HCT116 (cell line): ENCODE results near the gene MBOAT1. TPM values are rescaled to one million over a fixed set of nuclear protein-coding genes. Genes with fewer than 3 reads are reported as not detected.

Experiments
- ATAC-seq: fragments of 200-7000 bp; cut with Tn5 transposase; 2 replicates; pipeline ENCODE4 v1.9.1; 2020; ENCODE audit warnings: mild to moderate bottlenecking, moderate library complexity
- BruUV-seq: library from RNA; stranded (reverse); fragments of 400-500 nt; replicated peaks from 2 replicates; lab custom pipeline; 2021; lab: Mats Ljungman, UMichigan
- CTCF ChIA-PET: fragments of 300-600 bp; sonication (Branson Sonifier 250); formaldehyde crosslinking; loops from one replicate; lab custom pipeline; 2021; ENCODE audit warnings: antibody characterized with exemption; lab: Charles Lee
- POLR2A ChIA-PET: fragments of 300-600, 350-600 bp; sonication (Branson Sonifier 250); formaldehyde crosslinking; loops from one replicate; lab custom pipeline; 2021; ENCODE audit warnings: antibody characterized with exemption; lab: Charles Lee
- RAD21 ChIA-PET, 2 experiments: fragments of 300-600 bp; sonication (Branson Sonifier 250); formaldehyde crosslinking; loops; one replicate each; lab custom pipeline; 2023; ENCODE audit warnings: low total read pairs in 2 of 2; ENCODE audit not compliant: uncharacterized antibody in 2 of 2, unreplicated experiment in 2 of 2, low non-redundant PET in 1 of 2; lab: Charles Lee
- DNase-seq: peaks from one replicate; pipeline ENCODE4 v3.0.0-alpha.2; 2010; ENCODE audit warnings: low read depth, low spot score
- H2AFZ ChIP-seq: fragments of 200-600 bp; shearing (Covaris generic), sonication (generic); 2 replicates; pipeline ENCODE4 v1.6.1; 2017; ENCODE audit warnings: low read depth, mixed run types, mixed read lengths, antibody characterized with exemption, low read length; ENCODE audit not compliant: poor library complexity, severe bottlenecking
- H3K27ac ChIP-seq: 2 replicates; pipeline ENCODE4 v1.5.1; 2012; ENCODE audit warnings: low read depth, low read length
- H3K27me3 ChIP-seq: fragments of 200-600 bp; sonication (generic); 2 replicates; pipeline ENCODE4 v1.6.1; 2016; ENCODE audit warnings: mixed run types, low read length, mixed read lengths; ENCODE audit not compliant: insufficient read depth
- H3K36me3 ChIP-seq, 2 experiments: fragments of 200-500 bp in 1 of 2; fragments of 200-600 bp in 1 of 2; sonication (Bioruptor generic) in 1 of 2; sonication (generic) in 1 of 2; 2 replicates each; pipeline versions ENCODE4 v1.5.1 to v1.6.1; 2014 to 2016; ENCODE audit warnings: low read length in 2 of 2, inconsistent platforms in 1 of 2, mixed read lengths in 1 of 2, mixed run types in 1 of 2; ENCODE audit not compliant: insufficient read depth in 2 of 2, control insufficient read depth in 1 of 2
- H3K4me1 ChIP-seq, 2 experiments: fragments of 200-600 bp in 1 of 2; sonication (generic) in 1 of 2; 2 replicates each; pipeline versions ENCODE4 v1.5.1 to v1.6.1; 2012 to 2017; ENCODE audit warnings: low read length in 2 of 2, inconsistent platforms in 1 of 2, mild to moderate bottlenecking in 1 of 2, mixed read lengths in 1 of 2, mixed run types in 1 of 2, moderate library complexity in 1 of 2; ENCODE audit not compliant: insufficient read depth in 2 of 2, control insufficient read depth in 1 of 2
- H3K4me2 ChIP-seq: fragments of 200-600 bp; sonication (generic); 2 replicates; pipeline ENCODE4 v1.6.1; 2017; ENCODE audit warnings: mixed run types, low read length, mixed read lengths
- H3K4me3 ChIP-seq, 2 experiments: fragments of 200-600 bp in 1 of 2; sonication (generic) in 1 of 2; replicated peaks in 1 of 2; 2 replicates each; pipeline ENCODE4 v1.5.1; 2011 to 2016; ENCODE audit warnings: low read length in 2 of 2, control low read depth in 1 of 2, low read depth in 1 of 2, mild to moderate bottlenecking in 1 of 2, mixed read lengths in 1 of 2, mixed run types in 1 of 2
- H3K79me2 ChIP-seq: fragments of 200-600 bp; sonication (generic); 2 replicates; pipeline ENCODE4 v1.6.1; 2017; ENCODE audit warnings: mild to moderate bottlenecking, mixed run types, low read length, moderate library complexity, mixed read lengths; ENCODE audit not compliant: insufficient read depth
- H3K9ac ChIP-seq: fragments of 200-600 bp; sonication (generic); 2 replicates; pipeline ENCODE4 v1.6.1; 2016; ENCODE audit warnings: low read length, mixed read lengths
- H3K9me2 ChIP-seq: fragments of 200-600 bp; sonication (generic), shearing (Covaris generic); 2 replicates; pipeline ENCODE4 v1.6.1; 2017; ENCODE audit warnings: mixed run types, mild to moderate bottlenecking, moderate library complexity; ENCODE audit not compliant: insufficient read depth
- H3K9me3 ChIP-seq, 2 experiments: fragments of 200-500 bp in 1 of 2; fragments of 200-600 bp in 1 of 2; sonication (Bioruptor generic) in 1 of 2; sonication (generic) in 1 of 2; 2 replicates each; pipeline ENCODE4 v1.6.1; 2014 to 2017; ENCODE audit warnings: low read length in 2 of 2, mixed read lengths in 2 of 2, inconsistent platforms in 1 of 2, low read depth in 1 of 2, mild to moderate bottlenecking in 1 of 2, mixed run types in 1 of 2, moderate library complexity in 1 of 2; ENCODE audit not compliant: control insufficient read depth in 1 of 2, insufficient read depth in 1 of 2
- H4K20me1 ChIP-seq: fragments of 200-600 bp; sonication (generic), shearing (Covaris generic); 2 replicates; pipeline ENCODE4 v1.6.1; 2017; ENCODE audit warnings: mixed run types, mild to moderate bottlenecking, moderate library complexity; ENCODE audit not compliant: insufficient read depth
- ATF3 ChIP-seq: IDR thresholded peaks from 2 replicates; pipeline ENCODE4 v1.6.1; 2012
- CTCF ChIP-seq, 3 experiments: fragments of 200-600 bp in 1 of 3; sonication (generic) in 1 of 3; IDR thresholded peaks in 2 of 3; conservative IDR thresholded peaks in 1 of 3; 2 replicates each; pipeline ENCODE4 v1.5.1; 2012 to 2017; ENCODE audit warnings: low read depth in 2 of 3, low read length in 2 of 3, antibody characterized with exemption in 1 of 3, borderline replicate concordance in 1 of 3, control low read depth in 1 of 3, mild to moderate bottlenecking in 1 of 3, mixed read lengths in 1 of 3, mixed run types in 1 of 3, moderate library complexity in 1 of 3; ENCODE audit not compliant: insufficient read depth in 1 of 3
- EGR1 ChIP-seq: IDR thresholded peaks from 2 replicates; pipeline ENCODE4 v1.6.1; 2012; ENCODE audit warnings: low read depth
- ELF1 ChIP-seq: IDR thresholded peaks from 2 replicates; pipeline ENCODE4 v1.6.1; 2012; ENCODE audit warnings: low read depth, borderline replicate concordance
- EZH2phosphoT487 ChIP-seq: fragments of 200-600 bp; IDR thresholded peaks from 2 replicates; pipeline ENCODE4 v1.6.1; 2018; ENCODE audit warnings: antibody characterized with exemption, borderline replicate concordance
- FOSL1 ChIP-seq: IDR thresholded peaks from 2 replicates; pipeline ENCODE4 v1.6.1; 2012; ENCODE audit warnings: low read depth
- JUND ChIP-seq: IDR thresholded peaks from 2 replicates; pipeline ENCODE4 v1.6.1; 2012
- RAD21 ChIP-seq: IDR thresholded peaks from 2 replicates; pipeline ENCODE4 v1.6.1; 2012; ENCODE audit warnings: low read depth, mild to moderate bottlenecking
- REST ChIP-seq: IDR thresholded peaks from 2 replicates; pipeline ENCODE4 v1.6.1; 2012; ENCODE audit warnings: low read depth
- SIN3A ChIP-seq: IDR thresholded peaks from 2 replicates; pipeline ENCODE4 v1.6.1; 2012; ENCODE audit warnings: low read depth
- SP1 ChIP-seq: IDR thresholded peaks from 2 replicates; pipeline ENCODE4 v1.6.1; 2012; ENCODE audit warnings: low read depth
- SRF ChIP-seq: IDR thresholded peaks from 2 replicates; pipeline ENCODE4 v1.6.1; 2012; ENCODE audit warnings: low read depth
- TCF7L2 ChIP-seq: IDR thresholded peaks from 2 replicates; pipeline ENCODE4 v1.7.0; 2011; ENCODE audit warnings: borderline replicate concordance, inconsistent platforms; ENCODE audit not compliant: insufficient read depth, insufficient read length; ENCODE audit errors: extremely low read depth
- ZBTB33 ChIP-seq: IDR thresholded peaks from 2 replicates; pipeline ENCODE4 v1.6.1; 2011; ENCODE audit warnings: mild to moderate bottlenecking, low read length, moderate library complexity; ENCODE audit not compliant: insufficient replicate concordance; ENCODE audit errors: extremely low read depth
- intact Hi-C: fragments of 100-400 bp; cut with micrococcal nuclease; formaldehyde crosslinking; loops from 2 replicates; pipeline ENCODE4 v1.10.0; 2022
- total RNA-seq: library from RNA; stranded (reverse); gene quantifications from one replicate; pipeline ENCODE4 v1.2.1, GENCODE V29; 2021; ENCODE audit not compliant: unreplicated experiment

The MBOAT1 gene
- total RNA-seq, 1 experiment from 2014 or later = 11.7 TPM

GRCh38 chr6:20192625-20193024, 19.6 kb downstream of the MBOAT1 start:
- Histone ChIP-seq H3K79me2 (peaks cover 5% of the 10 kb centered on the region; the same call in 1 of the 2 replicates), H3K9me3 (no peaks in the 10 kb centered on the region), H3K9me2 (no peaks in the 10 kb centered on the region), H4K20me1 (no peaks in the 10 kb centered on the region), H2AFZ (no peak overlapping the region), H3K27me3 (no peaks in the 10 kb centered on the region), H3K36me3 (no peaks in the 10 kb centered on the region), H3K9ac (no peak overlapping the region), H3K4me1 (no peaks in the 10 kb centered on the region), H3K4me3 (no peak overlapping the region), H3K27ac (no peak overlapping the region), H3K4me2 (no peak overlapping the region)
- no peak for ATAC-seq
- BruUV-seq = no TSS peak
- TF ChIP-seq EZH2phosphoT487 = no peak
- TF ChIP-seq SRF = no peak
- TF ChIP-seq SIN3A = no peak
- no peak for TF ChIP-seq FOSL1
- TF ChIP-seq TCF7L2 = no peak
- no peak for TF ChIP-seq EGR1
- TF ChIP-seq SP1 = no peak
- no peak for TF ChIP-seq REST
- no peak for TF ChIP-seq CTCF (IDR thresholded peaks at IDR 0.05 in 2 of 3, conservative IDR thresholded peaks at IDR 0.05 in 1 of 3; ENCODE audit: borderline replicate concordance in 1 of 3, insufficient read depth in 1 of 3, low read depth in 2 of 3, low read length in 2 of 3)
- no peak for TF ChIP-seq JUND
- no peak for TF ChIP-seq ZBTB33
- TF ChIP-seq RAD21 = no peak
- TF ChIP-seq ELF1 = no peak
- no peak for TF ChIP-seq ATF3
- DNase-seq = no peak
- intact Hi-C loops = no loop called here
- POLR2A ChIA-PET = no interaction called here
- CTCF ChIA-PET = no interaction called here
- RAD21 ChIA-PET = no interaction called here
